ENCODE results near the gene CHCHD6.

Gene CHCHD6

GRCh38 chr3:126922466-126922865 lies 218.4 kb downstream of the CHCHD6 start:
- DNase-seq (ENCODE audit: low spot score), result no peak

- DNase-seq (ENCODE audit: low spot score), result no peak
Measured at GRCh38 chr3:126923423-126923822, 219.4 kb downstream of the CHCHD6 start.

DNA sequence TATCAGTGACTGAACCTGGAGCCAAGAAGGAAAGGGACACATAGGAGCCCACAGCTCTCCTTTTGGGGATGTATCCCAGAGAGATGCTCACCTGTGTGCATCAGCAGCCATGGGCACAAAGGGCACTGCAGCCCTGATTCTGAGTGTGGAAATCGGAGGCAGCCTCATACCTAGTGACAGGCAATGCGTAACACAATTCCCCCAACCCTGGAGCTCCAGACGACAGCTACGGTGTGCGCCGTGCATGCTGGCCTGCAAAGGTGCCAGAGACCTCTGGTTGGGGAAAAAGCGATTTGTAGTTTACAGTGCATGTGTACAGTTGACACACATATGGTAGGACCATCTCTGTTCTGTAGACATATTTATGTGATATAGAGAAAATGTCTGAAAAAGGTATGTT lies 219.9 kb downstream of the CHCHD6 start:
- DNase-seq (ENCODE audit: low spot score), result no peak

- no peak for DNase-seq (ENCODE audit: low spot score)
Measured at GRCh38 chr3:126924458-126924857, 220.4 kb downstream of the CHCHD6 start.

- no peak for DNase-seq (ENCODE audit: low spot score)
Measured at GRCh38 chr3:126925411-126926171, 221.6 kb downstream of the CHCHD6 start.

DNA sequence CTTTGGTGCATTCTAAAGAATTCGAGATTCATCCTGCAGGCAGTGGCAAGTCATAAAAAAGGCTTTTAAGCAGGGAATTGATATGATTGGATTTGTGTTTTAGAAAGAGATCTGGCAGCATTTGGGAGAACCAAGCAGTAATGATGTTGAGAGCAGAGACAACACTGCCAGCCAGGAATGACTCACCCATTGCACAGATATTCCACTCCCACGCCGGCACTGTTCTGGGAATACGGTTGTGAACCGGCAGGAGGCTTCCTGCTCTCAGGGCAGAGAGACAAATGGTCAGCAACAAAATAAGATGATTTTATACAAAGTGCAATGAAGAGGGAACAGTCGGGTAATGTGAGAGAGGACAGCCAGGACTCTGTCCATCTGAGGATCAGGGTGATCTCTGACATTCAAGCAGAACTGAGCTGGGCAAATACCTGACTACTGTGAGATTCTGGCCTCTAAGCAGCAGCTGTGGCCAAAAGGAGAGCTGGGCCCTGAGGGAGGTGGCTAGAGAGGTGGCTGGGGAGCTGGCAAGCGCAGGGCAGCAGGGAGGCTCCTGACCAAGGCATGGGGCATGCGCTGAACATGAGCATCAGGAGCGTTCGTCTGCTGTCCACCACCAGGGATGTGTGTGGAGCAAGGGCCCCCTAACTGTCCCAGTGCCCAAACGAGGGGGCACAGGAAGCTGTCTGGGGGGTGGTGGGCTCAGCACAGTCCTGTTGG lies 222.8 kb downstream of the CHCHD6 start:
- DNase-seq (ENCODE audit: low spot score), result peak; percentile 90

- peak; percentile 33 for DNase-seq (ENCODE audit: low spot score)
Measured at GRCh38 chr3:126927401-126927750, 223.3 kb downstream of the CHCHD6 start.

DNA sequence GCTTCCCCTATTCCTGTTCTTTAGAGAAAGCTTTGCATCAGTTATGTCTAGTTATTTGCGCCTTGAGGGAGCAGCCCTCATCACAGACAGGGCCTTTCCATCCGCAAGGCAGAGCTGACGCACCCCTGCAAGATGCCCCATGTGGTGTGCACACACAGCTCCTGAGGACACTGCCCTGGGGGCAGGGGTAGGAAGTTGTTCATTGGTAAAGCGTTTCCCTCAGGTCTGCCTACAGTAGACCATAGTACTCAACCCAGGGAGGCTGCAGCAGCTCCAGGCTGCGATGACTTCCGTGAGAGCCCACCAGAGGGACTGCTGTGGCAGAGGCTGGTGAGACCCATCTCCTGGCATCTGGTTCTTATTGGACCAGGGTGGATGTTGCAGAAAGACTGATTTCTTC lies 223.8 kb downstream of the CHCHD6 start:
- DNase-seq (ENCODE audit: low spot score), result no peak

DNA sequence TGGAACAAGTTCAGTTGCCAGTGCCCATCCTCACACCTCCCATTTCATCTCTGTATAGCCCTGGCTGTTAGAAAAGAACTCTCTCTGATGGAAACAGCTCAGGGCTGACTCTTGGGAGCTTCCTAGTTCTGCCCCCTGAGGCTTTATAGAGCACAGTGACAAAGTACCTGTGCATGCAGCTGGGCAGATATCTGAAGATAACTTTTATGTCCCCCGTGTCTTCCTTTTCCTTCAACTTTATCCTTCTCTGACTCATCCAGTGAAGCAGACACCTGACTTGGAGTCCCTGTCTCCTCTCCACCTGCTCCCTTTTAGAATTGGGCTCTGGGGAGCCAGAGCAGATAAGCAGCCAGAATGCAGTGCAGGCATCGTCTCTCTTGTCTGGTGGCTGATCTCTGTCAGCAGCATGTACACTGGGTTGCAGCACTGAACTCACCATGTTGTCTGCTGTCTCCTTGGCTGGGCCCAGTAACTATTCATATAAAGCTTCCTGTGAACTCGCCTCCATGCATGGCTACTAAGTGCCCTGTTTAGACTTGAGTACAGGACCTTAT lies 225.0 kb downstream of the CHCHD6 start:
- DNase-seq (ENCODE audit: low spot score), result no peak

DNA sequence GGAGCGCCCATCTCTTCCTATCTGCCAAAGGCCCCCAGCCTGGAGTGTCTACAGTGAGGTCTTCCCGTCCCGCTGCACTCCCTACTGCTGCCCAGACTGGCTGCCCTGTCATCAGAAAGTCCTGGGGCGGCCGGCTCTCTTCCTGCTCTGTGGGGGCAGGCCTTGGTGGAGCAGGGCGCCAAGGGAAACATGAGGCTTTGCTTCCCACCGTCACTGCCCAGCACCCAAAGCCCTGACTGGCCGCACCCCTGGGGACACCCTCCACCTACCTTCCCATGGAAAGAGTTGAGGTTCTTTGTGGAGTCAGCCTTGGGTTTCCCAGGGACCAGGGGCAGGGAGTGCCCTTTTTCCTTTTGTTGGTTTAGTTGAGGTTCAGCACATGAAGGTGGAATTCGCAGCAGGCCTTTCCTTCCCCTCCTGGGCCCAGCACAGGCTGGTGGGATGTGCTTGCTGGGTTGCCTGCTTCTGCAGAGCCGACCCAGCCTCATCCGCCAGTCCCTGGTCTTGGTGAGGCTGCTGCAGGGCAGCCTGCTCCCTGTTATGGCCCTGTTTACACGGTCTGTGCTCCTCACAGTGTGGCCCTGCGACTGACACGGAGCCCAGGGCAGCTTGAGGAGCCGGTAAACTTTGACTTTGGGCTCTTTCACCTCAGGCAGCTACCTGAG lies 227.0 kb downstream of the CHCHD6 start:
- DNase-seq (ENCODE audit: low spot score), result no peak

- DNase-seq (ENCODE audit: low spot score), result no peak
Measured at GRCh38 chr3:126931806-126932187, 227.8 kb downstream of the CHCHD6 start.

DNA sequence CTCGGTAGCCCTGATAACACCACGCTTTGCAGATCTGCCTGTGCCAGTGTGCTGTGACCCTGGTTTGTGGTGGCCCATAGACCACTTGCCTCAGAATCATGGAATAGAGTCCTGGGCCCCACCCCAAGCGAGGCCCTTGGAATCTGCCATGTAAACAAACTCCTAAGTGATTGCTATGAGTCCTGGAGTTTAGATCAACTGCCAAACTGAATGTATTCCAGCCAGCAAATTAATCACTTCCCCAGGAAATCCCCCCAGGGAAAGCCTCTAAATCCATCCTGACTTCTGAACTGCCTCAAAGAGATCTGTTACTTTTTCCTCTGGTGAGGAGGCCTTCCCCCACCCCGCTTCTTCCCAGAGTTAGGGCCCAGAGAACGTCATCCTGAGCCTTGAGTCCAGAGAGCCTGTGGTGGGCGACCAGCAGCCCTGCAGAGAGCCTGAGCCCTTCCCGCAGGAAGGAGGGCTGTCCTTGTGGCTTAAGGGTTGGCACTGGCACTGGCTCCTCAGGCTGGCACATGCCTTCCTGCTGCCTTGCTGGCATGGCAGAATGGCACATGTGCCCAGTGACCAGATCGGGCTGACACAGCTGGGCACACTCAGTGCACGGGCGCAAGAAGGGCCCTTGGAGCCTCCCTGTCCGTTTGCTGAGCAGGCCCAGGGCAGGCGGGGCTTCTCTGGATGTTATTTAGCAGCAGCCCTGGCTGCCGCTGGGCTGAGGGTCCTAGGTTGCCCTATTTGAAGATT lies 228.3 kb downstream of the CHCHD6 start:
- DNase-seq (ENCODE audit: low spot score), result peak; percentile 31

GRCh38 chr3:126934031-126934531 lies 230.0 kb downstream of the CHCHD6 start:
- peak; percentile 54 for DNase-seq (ENCODE audit: low spot score)

DNA sequence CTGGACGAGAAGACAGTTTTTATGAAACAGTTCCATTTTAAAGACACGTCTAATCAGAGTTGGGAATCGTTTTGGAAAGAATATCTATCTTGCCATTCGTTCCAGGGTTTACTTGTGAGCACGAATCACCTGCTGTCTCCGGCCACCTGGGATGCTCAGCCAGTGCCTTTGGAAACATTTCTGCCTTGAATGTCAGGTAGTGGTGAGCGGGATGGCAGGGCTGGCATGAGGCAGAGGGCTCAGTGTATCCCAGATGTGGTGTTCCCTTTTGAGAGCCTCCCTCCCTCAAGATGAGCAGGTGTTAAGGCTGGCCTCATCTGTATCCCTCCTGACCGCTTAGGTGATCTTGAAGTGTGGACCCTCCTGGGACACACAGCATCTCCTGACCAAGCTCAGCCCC lies 231.0 kb downstream of the CHCHD6 start:
- no peak for DNase-seq (ENCODE audit: low spot score)

DNA sequence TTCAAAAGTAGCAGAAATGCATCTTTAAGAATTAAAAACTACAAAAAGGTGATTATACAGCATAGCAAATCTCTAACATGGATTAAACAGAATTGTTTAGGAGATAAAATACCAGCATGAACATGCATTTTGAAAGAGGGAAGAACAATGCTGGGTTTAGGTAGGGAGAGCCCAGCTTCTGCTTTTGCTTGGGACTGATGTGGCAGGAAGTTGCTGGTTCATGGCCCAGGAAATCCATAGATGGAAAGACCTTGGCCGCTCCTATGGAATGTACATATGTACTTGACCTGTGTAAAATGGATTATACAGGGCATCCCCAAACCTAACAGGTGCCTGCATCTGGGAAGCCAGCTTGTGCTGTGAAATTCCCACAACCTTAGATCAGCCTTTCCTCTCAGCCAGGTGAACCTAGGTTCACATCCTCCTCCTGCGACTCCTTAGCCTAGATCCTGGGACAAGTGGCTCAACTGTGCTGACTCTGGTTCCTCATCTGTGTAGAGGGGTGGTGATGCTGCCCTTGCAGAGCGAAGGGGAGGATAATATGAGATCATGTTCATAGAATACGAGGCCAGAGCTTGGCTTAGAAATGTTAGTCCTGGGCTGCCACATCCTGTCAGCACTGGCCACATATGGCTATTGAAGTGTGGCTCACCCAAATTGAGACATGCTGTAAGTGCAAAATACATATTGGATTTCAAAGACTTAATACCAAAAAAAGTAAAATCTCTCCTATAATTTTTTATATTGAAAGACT lies 231.9 kb downstream of the CHCHD6 start:
- DNase-seq (ENCODE audit: low spot score), result no peak

GRCh38 chr3:126936853-126937425 lies 232.9 kb downstream of the CHCHD6 start:
- no peak for DNase-seq (ENCODE audit: low spot score)

- no peak for DNase-seq (ENCODE audit: low spot score)
Measured at GRCh38 chr3:126937533-126937932, 233.5 kb downstream of the CHCHD6 start.

DNA sequence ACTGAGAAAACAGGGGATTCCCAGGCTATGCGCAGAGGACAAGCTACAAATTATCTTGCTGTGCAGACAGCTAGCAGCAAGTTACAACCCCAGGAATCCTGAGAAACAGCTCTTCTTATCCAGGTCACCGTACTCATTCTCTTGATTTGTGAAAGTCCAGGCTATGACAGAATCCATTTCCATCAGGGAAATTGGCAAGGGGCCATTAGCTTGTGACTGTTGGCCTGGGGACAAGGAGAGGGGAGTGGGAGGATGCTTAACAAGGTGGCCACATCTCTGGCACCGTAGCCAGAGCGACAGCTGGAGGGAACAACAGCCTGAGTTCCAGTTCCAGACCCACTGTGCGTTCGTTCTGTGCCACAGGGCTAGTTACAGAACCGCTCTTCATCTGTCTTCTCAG lies 233.9 kb downstream of the CHCHD6 start:
- no peak for DNase-seq (ENCODE audit: low spot score)

- DNase-seq (ENCODE audit: low spot score), result no peak
Measured at GRCh38 chr3:126938520-126939337, 234.7 kb downstream of the CHCHD6 start.

- DNase-seq (ENCODE audit: low spot score), result no peak
Measured at GRCh38 chr3:126939338-126939718, 235.3 kb downstream of the CHCHD6 start.

Data from hepatic stellate cell (primary cell).